Skin of body (tissue), 2 donors: ENCODE results near the gene SIAH3. TPM values are rescaled to one million over a fixed set of nuclear protein-coding genes. Genes with fewer than 3 reads are reported as not detected.

Source experiments
- DNase-seq: peaks from one replicate; lab custom pipeline; 2025; lab: John Stamatoyannopoulos, UW
- total RNA-seq: library from RNA; depleted of rRNA; stranded (reverse); fragments of >200 nt; gene quantifications from one replicate; pipeline ENCODE4 v1.2.3, GENCODE V29; 2014

SIAH3 gene
- total RNA-seq, 1 donor from 2014 or later = 0.20 TPM

DNA sequence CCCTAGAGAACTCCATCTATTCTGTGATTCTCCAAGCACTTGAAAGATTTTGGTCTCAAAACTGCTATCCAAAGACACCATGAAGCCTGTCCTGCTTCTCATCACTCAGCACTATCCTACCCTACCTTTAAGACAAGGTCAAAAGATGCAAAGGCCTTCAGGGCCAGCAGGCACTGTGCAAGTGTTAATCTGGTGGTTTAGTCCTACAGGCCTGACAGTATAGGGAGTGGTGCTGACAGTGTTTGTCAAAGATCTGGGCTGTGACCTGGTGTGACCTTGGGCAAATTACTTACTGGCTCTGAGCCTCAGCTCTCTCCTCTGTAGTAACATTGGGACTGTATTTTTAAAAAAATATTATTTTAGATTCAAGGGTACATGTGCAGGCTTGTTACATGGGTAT lies 28.0 kb downstream of the SIAH3 start:
- DNase-seq = no peak

DNA sequence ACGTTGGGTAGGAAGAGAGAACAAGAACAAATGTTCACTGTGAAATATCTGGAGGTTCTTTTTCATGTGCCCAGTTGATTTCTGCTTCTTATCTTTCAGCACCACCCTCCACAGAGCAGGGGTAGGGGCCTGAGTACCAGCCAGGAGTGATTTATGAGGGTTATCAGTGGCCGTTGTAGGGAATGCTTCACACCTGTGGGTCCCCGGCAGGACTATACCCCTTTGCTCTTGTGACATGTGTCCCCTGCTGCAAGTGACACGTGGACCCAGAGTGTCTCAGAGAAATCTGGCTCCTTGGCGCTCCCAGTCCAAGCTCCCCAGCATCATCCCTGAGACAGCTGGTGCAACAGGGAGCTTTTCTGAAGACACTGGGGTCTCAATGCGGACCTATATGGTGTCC lies 29.7 kb downstream of the SIAH3 start:
- no peak for DNase-seq

GRCh38 chr13:45820106-45820838 lies 31.3 kb downstream of the SIAH3 start:
- no peak for DNase-seq

- no peak for DNase-seq
Observed at GRCh38 chr13:45817833-45818232, 33.7 kb downstream of the SIAH3 start.

DNA sequence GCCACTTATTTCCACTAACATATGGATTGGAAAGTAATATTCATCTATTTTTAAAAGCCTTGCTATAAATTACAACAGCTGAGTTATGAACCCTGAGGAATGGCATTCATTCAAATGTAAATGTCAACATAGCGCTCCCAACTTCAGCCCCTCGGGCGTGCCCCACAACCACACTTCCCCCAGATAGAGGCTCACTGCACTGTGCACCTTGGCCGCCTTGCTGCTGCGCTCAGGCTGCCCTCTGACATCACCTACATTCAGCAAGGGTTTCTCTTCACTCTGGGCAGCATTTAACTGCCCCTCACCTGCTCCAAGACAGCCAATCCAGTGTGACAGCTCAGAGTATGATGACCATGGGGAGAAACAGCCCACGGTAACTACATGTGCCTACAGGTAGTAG lies 35.1 kb downstream of the SIAH3 start:
- DNase-seq = peak; percentile 65

- no peak for DNase-seq
Observed at GRCh38 chr13:45812695-45813372, 38.7 kb downstream of the SIAH3 start.

- no peak for DNase-seq
Observed at GRCh38 chr13:45811891-45812694, 39.5 kb downstream of the SIAH3 start.

DNA sequence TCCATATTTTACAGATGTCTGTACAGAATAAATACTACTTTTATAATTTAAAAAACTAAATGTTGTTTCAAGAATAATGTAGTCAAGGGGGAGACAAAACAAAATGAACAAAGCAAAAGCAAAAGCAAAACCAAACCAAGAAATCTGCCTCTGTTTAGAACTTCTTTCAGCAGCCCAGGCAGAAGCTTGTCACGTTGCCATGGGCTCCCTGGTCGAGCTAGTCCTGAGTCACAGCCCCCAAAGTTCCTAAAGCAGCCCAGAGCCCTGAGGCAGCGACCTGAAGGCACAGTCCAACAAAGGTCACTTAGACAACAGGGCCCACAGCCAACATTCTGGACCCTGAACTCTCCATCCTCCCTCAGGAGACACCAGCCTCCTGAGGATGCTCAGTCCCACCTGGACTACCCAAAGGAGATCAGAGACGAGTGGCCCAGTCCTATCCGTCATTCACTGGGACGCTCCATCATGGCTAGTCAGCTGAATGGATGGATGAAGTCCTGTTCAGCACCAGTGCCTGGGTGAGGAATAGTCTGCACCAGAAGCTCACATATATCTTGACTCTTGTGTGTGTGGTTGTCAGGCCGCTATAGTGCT lies 41.7 kb downstream of the SIAH3 start:
- DNase-seq = no peak

GRCh38 chr13:45808925-45809324 lies 42.6 kb downstream of the SIAH3 start:
- no peak for DNase-seq

GRCh38 chr13:45807520-45808099 lies 43.9 kb downstream of the SIAH3 start:
- DNase-seq = peak; percentile 16

DNA sequence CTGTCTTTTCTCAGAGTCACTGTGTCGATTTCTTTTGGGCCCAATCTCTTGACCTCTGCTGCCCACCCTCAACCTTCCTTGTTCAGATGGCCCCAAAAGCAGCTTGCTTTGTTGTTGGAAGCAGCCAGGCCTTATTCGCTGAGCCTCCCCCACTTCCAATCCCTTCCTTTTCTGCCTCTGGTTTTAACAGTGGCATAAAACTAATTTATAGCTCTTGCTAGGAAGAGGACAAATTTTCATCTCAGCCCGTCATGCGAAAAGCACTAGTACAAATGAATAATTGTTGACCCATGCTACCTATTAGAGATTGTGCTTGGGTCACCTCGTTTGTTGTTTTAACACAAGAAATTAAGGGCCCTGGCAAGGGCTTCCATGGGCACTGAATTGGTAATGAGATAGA lies 51.1 kb downstream of the SIAH3 start:
- no peak for DNase-seq

DNA sequence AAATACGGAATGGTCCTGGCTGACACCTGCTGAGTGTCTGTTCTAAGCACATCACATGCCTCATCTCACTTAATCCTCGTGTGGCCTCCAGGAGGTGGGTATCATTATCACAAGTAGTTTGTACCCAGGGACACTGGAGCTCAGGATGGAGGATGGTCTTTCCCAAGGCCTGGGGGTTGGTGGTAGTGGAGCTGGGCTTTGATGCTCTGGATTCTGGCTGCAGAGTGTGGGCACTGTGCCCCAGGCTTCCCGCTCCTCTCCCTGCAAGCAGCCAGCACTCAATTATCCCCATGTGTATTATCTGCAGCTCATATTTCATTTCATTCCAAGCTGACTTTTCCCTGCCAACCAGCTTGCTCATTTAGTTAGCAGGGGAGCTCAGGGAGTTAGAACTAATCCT lies 52.1 kb downstream of the SIAH3 start:
- DNase-seq = peak; percentile 7

- DNase-seq = no peak
Observed at GRCh38 chr13:45798851-45799250, 52.7 kb downstream of the SIAH3 start.

GRCh38 chr13:45796426-45797235 lies 54.9 kb downstream of the SIAH3 start:
- DNase-seq = no peak

- no peak for DNase-seq
Observed at GRCh38 chr13:45792827-45793303, 58.7 kb downstream of the SIAH3 start.

- no peak for DNase-seq
Observed at GRCh38 chr13:45788011-45788410, 63.5 kb downstream of the SIAH3 start.

DNA sequence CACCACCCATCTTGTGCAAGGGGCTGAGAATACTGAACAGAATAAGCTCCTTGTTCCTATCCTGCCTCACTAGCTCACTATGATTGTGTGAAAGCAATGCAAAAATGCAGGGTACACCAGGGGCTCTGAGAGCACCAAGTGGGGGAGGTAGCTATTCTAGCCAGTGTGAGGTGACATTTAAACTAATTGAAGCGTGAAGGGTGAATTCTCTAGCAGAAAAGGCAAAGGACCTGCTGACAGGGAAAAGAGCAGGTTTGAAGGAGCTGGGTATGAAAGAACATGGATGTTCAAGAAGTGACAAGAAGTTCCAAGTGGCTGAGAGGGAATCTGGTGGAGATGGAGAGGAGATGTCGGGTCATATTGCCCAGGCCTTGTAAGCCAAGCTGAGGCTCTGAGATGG lies 64.2 kb downstream of the SIAH3 start:
- no peak for DNase-seq

GRCh38 chr13:45786293-45786920 lies 65.1 kb downstream of the SIAH3 start:
- no peak for DNase-seq

GRCh38 chr13:45784755-45785675 lies 66.5 kb downstream of the SIAH3 start:
- no peak for DNase-seq
